Measurements from ENCODE around the gene TEX51. TPM values are rescaled to one million over a fixed set of nuclear protein-coding genes. Genes with fewer than 3 reads are reported as not detected.

TEX51 gene
- total RNA-seq (2014; rRNA removed; shearing (Covaris generic)): not detected in 2 replicates

DNA sequence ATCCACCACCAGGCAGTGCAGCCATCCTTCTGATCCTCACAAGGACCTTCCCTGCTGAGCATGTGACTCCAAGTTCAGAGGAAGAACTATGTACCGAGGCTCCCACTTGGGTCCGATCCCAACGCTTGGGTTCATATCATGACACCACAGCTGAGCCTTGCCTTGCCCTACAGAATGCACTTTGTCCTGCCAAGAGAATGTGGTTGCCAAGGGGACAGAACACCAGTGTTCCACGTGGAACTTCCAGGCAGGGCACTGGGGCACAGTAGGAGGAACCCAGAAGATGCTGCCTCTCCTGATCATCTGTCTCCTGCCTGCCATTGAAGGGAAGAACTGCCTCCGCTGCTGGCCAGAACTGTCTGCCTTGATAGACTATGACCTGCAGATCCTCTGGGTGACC, at the start of gene TEX51:
Gene TEX51, plus strand, starts transcription at position 255 of the 400 bp plus-strand sequence. Its CDS starts 29 bp downstream, at position 284.
- no peak for DNase-seq (ENCODE audit: low read depth)

DNA sequence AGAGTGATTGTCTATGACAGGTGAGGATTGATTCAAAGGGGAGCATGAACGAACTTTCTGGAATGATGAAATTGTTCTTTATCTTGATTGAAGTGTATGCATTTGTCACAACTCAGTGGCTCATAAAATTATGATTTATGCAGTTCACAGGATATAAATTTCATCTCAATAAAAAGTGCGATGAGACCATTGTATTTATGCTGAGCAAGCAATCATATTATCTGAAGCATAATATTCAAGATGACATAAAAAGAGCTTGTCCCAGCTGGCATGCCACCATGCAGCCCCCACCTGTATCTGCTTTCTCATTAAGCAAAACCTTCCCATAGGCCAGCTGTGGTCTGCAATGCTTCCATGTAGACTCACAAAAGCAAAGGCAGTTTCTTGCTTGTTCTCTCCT, 49.6 kb upstream of the TEX51 start:
- no peak for DNase-seq (ENCODE audit: low read depth)

DNA sequence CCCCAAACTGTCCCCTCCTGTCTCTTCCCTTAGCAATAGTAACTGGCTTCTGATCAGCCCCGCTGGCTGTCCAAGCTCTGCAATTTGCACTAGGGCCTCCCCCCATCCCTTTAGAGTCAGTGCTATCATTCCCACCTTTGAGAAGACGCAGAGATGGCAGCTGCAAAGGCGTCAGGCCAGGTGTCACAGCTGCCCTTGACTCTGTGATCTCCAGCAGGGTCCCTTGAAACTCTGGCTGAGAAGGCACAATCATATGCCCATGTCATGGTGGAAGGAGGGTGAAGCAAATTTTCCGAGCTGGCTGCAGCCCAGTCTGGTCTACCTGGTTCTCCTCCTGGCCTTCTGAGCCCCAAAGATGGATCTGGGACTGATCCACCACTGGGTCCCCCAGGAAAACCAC, 49.2 kb upstream of the TEX51 start:
- no peak for DNase-seq (ENCODE audit: low read depth)

DNA sequence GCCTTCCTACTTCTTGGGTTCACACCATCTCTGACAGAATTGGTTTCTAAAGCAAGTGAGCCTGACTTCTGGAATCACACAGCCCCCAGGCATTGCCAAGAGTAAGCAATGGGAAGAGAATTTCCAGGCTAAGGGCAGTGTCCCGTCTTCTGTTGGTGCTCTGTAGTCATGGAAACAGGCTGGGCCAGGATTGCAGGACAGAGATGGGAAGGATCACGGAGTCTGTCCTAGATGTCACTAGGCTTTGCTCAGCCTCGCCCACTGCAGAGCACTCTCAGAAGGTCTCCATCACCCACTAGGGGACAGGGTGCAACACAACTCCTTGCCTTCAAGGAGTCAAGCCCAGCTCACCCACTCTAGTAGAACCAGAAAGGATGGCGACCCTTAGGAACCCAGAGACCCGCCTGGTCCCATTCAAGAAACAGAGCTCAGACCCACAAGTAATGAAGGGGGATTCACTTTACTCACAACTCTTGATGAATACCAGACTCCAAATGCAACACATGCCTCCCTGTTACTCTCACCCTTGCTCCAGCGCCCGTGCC, 48.6 kb upstream of the TEX51 start:
- DNase-seq (ENCODE audit: low read depth): no peak

DNA sequence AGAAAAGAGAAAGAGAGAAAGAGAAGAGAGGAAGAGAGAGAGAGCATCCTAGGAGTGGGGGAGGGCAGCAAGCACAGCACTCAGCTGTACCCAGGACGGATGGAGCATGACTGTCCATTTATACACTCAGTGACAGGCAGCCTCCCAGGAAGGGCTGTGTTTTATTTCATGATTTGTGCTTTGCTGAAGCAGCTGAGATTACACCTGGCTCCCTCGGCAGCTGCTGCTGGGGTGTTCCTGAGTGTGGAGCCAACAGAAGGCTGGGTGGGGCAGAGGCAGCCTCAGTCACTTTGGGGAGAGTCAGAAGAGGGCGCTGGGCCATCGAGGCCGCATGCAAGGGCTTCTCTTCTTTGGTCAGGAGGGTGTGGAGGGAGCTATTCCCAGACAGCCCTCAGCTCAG, 47.8 kb upstream of the TEX51 start:
- no peak for DNase-seq (ENCODE audit: low read depth)

DNA sequence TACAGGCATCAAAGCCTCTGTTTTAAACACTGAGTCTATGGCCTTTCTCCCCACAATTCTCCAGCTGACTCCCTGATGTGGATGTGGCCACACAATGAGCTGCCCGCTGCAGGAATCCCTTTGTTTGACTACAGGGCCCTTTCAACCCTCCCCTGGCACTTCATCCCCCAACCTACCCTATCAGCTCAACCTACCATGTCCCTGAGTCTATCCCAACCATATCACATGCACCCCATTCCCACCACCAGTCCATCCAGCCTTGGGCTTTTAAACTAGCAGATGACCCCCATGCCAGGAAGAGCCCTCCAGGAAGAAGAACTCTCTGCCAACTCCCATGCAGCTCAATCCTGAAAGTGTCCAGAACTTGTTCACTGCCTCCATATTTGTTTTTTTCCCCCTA, 46.9 kb upstream of the TEX51 start:
- no peak for DNase-seq (ENCODE audit: low read depth)

DNA sequence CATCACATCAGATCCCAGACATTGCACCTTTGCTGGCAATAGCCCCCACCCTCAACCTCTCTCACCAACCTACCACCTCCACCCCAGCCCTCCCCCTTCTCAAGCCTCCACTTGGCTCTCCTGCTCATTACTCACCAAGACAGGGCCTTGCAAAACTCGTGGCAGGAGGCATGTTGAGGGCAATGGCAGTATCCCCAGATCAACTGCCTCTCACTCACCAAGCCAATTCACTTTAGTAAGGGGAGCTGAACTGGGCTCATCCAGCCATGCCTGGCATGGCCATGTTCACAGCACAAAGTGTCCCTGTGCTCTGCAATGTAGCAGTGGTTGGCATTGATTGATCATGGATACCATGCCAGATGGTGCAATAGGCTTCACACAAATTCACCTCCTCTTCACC, 46.3 kb upstream of the TEX51 start:
- DNase-seq (ENCODE audit: low read depth): no peak

- DNase-seq (ENCODE audit: low read depth): no peak
Measured at GRCh38 chr2:126855606-126856005, 43.1 kb upstream of the TEX51 start.

DNA sequence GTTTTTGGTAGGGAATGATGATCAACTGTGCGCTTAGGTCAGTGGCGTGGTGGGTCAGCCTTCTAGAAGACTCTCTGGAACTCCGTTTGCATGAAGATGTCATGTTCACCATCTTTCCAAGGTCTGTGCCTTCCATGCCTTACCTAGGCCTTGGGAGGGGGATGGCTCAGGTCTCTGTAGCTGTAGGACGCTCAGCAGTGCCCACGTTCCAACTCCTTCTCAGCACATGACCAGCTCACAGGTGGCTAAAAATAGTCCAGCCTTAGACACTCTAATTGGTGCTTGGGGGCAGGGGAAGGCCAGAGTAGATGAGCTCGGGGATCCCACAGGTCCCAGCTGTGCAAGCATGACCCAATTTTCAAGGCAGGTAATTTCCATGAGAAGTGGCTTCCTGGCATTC, 42.3 kb upstream of the TEX51 start:
- no peak for DNase-seq (ENCODE audit: low read depth)

DNA sequence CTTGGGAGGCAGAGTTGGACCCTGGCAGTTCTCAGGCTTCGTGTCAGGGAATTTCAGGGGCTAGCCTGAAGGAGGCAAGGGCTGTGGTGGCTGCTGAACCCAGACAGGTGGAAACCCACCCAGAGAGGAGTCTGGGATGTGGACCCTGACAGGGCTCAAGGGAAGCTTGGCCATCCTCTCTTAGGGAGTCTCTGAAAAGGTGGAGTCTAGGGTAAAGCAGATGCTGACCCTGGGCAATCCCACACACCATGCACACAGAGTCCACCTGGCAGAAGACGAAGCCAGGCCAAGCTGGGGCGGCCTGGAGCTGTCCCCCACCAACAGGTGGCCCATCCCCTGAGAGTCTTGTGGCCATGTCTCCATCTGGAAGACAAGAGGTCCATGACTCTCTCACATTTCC, 41.2 kb upstream of the TEX51 start:
- no peak for DNase-seq (ENCODE audit: low read depth)

DNA sequence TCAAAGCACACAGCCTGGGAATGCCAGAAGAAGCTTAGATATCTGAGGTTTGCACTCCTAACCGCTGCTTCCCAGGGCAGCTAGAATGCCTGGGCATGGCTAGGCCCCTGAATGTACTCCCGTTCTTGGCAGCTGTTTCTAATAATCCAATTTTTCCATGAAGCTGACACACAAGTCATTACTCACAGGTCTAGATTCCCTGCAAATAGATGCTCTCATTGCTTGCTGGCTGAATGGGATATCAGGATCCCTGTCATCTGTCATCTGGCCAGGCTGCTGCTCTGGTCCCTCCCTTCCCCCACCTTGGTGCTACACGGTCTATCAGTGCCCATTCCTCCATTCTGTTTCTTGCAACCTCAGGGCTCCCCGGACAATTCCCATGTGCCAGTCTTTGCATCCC, 40.7 kb upstream of the TEX51 start:
- peak; percentile 8 for DNase-seq (ENCODE audit: low read depth)

DNA sequence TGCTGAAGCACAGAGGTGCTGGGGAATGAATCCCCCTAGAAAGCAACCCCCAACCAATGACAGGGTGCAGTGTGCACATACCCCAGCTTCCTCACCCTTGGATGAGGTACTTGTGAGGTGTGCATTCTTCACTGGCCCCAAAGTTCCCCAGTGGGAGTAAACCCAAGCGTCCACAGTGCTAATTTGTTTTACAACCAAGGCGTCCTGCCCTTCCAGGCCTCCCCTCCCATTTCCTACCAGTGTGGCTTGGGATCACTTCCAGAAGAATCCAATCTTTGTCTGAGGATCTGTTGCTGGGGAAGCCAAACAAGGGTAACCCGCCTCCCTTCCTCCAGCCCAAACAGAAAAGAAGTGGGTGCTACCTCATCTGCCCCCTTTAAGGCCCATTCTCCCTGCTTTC, 40.3 kb upstream of the TEX51 start:
- DNase-seq (ENCODE audit: low read depth): no peak

DNA sequence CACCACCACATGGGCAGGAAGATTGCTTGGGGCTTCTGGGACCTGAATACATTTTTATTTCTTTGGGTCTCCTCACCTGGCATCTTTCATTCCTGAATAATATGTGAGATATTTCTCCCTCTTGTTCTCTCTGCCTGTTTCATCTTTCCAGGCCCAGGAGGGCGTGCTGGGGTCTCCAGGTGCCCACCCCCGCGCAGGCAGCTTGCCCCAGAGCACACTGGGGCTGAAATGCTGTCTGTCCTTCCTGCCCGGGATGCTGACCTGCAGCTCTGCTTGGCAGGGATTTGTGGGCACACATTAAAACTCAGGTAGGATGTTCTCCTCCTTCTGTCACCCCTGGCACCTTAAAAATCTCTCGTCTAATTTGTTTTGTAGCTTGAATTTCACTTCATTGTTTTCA, 39.7 kb upstream of the TEX51 start:
- DNase-seq (ENCODE audit: low read depth): no peak

DNA sequence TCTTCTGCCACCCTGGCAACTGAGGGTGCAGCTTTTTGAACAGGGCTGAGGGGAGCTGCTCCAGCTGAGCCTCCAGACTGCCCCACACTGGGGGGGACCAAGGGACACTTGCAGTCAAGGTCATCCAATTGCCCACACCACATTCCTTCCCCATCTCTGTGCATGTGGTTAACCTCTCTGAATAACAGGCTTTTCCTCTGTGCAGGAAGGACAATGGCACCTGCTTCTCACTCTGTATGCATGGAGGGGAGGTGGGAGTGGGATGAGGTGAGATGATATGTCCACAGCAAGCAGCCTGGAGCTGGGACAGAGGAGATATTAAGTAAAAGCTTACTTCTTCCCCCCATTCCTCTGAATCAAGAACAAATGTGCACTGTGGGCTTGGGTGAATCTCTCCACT, 39.1 kb upstream of the TEX51 start:
- no peak for DNase-seq (ENCODE audit: low read depth)

DNA sequence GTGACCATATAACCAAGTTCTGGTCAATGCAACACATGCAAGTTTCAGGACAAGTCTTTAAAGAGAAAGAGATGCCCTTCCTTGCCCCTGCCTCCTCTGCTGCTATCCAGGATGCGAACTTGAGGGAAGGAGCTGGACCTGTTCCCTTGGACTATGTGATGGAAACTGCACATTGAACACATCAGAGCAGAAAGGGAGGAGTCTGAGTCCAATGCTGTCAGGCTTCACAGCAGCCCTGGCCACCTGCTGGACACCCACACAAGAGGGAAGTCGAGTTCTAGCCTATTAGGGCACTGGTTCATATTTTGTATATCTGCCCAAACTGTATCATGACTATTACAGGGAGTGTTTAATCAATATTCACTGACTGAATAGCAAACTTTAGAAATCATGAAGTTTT, 38.3 kb upstream of the TEX51 start:
- no peak for DNase-seq (ENCODE audit: low read depth)

DNA sequence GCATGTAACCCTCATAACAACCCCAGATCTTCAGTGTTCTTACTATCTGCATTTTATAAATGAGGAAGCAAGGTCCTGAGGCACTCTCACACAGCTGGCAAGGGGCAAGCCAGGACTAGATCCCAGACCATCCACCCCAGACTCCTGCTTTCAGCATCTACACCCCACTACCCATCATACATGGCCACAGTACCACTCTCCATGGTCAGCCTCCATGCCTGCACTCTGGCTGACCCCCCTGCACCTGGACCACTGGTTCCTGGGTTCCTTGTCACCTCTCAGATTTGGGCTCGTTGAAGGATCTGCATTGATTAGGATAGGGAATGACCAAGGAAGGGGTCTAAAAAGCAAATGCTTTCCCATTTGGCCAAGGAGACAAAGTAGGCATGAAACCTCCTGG, 36.0 kb upstream of the TEX51 start:
- no peak for DNase-seq (ENCODE audit: low read depth)

GRCh38 chr2:126863336-126864015, 35.2 kb upstream of the TEX51 start:
- no peak for DNase-seq (ENCODE audit: low read depth)

DNA sequence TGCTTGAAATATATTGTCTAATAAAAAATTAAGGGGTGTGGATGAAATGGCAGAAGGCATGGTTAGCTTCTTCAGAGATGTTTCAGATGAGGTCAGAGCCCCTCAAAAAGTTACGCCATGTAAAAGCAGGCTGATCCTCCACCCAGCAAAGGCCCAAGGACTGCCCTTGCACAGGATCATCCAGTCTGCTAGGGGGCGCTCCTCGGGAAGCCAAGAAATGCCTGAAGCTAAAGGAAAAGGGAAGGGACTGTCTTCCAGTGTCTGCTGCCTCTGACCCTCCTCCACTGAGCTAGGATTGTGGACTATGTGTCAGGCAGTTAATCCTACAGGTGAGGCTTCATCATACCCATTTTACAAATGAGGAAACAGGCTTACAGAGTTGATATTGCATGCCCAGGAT, 33.8 kb upstream of the TEX51 start:
- DNase-seq (ENCODE audit: low read depth): no peak

DNA sequence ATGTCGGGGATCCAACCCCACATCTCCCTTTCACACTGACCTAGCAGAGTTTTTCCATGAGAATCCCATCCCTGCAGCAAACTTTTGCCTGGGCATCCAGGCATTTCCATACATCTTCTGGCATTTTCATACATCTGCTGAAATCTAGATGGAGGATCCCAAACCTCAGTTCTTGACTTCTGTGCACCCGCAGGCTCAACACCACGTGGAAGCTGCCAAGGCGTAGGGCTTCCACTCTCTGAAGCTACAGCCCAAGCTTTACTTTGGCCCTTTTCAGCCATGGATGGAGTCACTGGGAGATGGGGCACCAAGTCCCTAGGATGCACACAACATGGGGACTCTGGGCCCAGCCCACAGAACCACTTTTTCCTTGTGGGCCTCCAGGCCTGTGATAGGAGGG, 32.2 kb upstream of the TEX51 start:
- DNase-seq (ENCODE audit: low read depth): no peak

DNA sequence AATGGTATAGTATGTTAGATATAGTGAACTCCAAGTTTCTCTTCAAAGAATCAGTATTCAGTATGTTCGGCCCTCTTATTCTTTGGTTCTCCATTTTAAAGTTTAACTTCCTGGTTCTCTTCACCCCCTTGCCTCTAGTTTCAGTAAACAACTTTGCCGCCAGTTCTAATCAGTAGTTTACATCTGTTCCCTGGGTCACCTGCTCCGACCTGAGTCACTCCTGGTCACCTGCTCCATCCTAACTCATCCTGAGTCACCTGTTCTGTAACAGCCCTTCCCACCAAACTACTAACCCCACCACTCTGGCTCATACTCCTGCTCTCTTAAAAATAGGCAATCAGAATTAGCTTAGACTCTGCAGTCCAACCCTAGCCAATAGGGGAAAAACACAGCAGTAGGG, 23.7 kb upstream of the TEX51 start:
- no peak for DNase-seq (ENCODE audit: low read depth)

- no peak for DNase-seq (ENCODE audit: low read depth)
Measured at GRCh38 chr2:126876631-126877030, 22.1 kb upstream of the TEX51 start.

- no peak for DNase-seq (ENCODE audit: low read depth)
Measured at GRCh38 chr2:126877041-126877440, 21.6 kb upstream of the TEX51 start.

- DNase-seq (ENCODE audit: low read depth): no peak
Measured at GRCh38 chr2:126877861-126878565, 20.7 kb upstream of the TEX51 start.

All from RPMI7951 (cell line).